ENCODE data around the gene XCL1.

DNA sequence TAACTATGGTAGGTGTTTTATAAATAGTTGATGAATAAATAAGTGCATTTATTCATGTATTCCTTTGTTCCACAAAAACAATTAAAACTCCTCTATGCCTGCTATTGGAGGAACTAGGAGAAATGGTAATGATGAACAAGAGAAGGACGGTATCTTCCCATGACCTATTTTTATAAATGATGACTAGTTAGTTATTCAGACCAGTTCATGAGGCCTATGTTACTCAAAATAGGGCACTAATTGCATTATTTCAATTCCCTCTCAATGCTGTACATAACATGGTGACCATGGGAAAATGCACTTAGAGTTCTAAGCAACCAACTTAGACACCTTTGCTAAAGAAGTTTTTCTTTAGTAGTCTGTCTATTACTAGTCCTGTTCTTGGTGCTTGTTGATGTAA, 53.1 kb downstream of the XCL1 start:
- TF ChIP-seq, protein P1, sequence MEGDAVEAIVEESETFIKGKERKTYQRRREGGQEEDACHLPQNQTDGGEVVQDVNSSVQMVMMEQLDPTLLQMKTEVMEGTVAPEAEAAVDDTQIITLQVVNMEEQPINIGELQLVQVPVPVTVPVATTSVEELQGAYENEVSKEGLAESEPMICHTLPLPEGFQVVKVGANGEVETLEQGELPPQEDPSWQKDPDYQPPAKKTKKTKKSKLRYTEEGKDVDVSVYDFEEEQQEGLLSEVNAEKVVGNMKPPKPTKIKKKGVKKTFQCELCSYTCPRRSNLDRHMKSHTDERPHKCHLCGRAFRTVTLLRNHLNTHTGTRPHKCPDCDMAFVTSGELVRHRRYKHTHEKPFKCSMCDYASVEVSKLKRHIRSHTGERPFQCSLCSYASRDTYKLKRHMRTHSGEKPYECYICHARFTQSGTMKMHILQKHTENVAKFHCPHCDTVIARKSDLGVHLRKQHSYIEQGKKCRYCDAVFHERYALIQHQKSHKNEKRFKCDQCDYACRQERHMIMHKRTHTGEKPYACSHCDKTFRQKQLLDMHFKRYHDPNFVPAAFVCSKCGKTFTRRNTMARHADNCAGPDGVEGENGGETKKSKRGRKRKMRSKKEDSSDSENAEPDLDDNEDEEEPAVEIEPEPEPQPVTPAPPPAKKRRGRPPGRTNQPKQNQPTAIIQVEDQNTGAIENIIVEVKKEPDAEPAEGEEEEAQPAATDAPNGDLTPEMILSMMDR (conservative IDR thresholded peaks at IDR 0.05 in 1 of 2, IDR thresholded peaks at IDR 0.05 in 1 of 2; ENCODE audit: low read depth in 1 of 2, low read length in 2 of 2) = no peak
- no peak for TF ChIP-seq EZH2 (IDR thresholded peaks at IDR 0.05; ENCODE audit: low read length, missing control alignments)

Measured in fibroblast of lung (primary cell).